A673 (cell line): ENCODE measurements around the gene BCAS1. TPM values are rescaled to one million over a fixed set of nuclear protein-coding genes. Genes with fewer than 3 reads are reported as not detected.

ENCODE experiments used
- BruUV-seq: library from RNA; stranded (reverse); fragments of 400-500 nt; replicated peaks from 2 replicates; lab custom pipeline; 2021; lab: Mats Ljungman, UMichigan
- CTCF ChIA-PET: fragments of 300-600 bp; sonication (Branson Sonifier 250); formaldehyde crosslinking; loops from one replicate; lab custom pipeline; 2022; ENCODE audit warnings: antibody characterized with exemption; lab: Charles Lee
- POLR2A ChIA-PET: fragments of 300-600 bp; sonication (Branson Sonifier 250); formaldehyde crosslinking; loops from one replicate; lab custom pipeline; 2022; ENCODE audit warnings: antibody characterized with exemption; ENCODE audit not compliant: low non-redundant PET; lab: Charles Lee
- DNase-seq: peaks from one replicate; pipeline ENCODE4 v3.0.0-alpha.2; 2015; ENCODE audit warnings: low spot score
- H3K27ac ChIP-seq: fragments of 200-600 bp; sonication (generic); 2 replicates; pipeline ENCODE4 v1.5.1; 2016; ENCODE audit warnings: mixed run types, low read depth, mild to moderate bottlenecking, mixed read lengths, antibody characterized with exemption, low read length; ENCODE audit not compliant: poor library complexity, severe bottlenecking
- H3K27me3 ChIP-seq: fragments of 200-600 bp; sonication (generic); replicated peaks from 2 replicates; pipeline ENCODE4 v1.6.1; 2017; ENCODE audit warnings: mixed run types, low read depth, mild to moderate bottlenecking, mixed read lengths, antibody characterized with exemption, low read length; ENCODE audit not compliant: insufficient read depth, poor library complexity
- H3K36me3 ChIP-seq: fragments of 200-600 bp; sonication (generic); 2 replicates; pipeline ENCODE4 v1.6.1; 2016; ENCODE audit warnings: mixed run types, mild to moderate bottlenecking, mixed read lengths, antibody characterized with exemption, low read length; ENCODE audit not compliant: insufficient read depth, poor library complexity, severe bottlenecking
- H3K4me1 ChIP-seq: fragments of 200-600 bp; sonication (generic); 2 replicates; pipeline ENCODE4 v1.6.1; 2017; ENCODE audit warnings: mixed run types, mild to moderate bottlenecking, mixed read lengths, antibody characterized with exemption, low read length; ENCODE audit not compliant: insufficient read depth, poor library complexity, severe bottlenecking
- H3K4me3 ChIP-seq: fragments of 200-600 bp; sonication (generic); 2 replicates; pipeline ENCODE4 v1.5.1; 2016; ENCODE audit warnings: low read depth, mixed run types, mild to moderate bottlenecking, mixed read lengths, low read length; ENCODE audit not compliant: poor library complexity, severe bottlenecking
- H3K9me3 ChIP-seq: fragments of 200-600 bp; sonication (generic); 2 replicates; pipeline ENCODE4 v1.6.1; 2016; ENCODE audit warnings: mixed run types, low read depth, mild to moderate bottlenecking, mixed read lengths, antibody characterized with exemption, low read length; ENCODE audit not compliant: poor library complexity, severe bottlenecking
- CTCF ChIP-seq: fragments of 300-800, 200-600 bp; sonication (generic); conservative IDR thresholded peaks from 2 replicates; pipeline ENCODE4 v1.5.1; 2017; ENCODE audit warnings: low read depth, mild to moderate bottlenecking, antibody characterized with exemption, low read length, moderate library complexity, mixed read lengths
- EZH2 ChIP-seq: fragments of 200-600 bp; sonication (generic); IDR thresholded peaks from 2 replicates; pipeline ENCODE4 v1.6.1; 2017; ENCODE audit warnings: borderline replicate concordance, low read depth, mild to moderate bottlenecking, mixed read lengths, antibody characterized with exemption, low read length; ENCODE audit not compliant: poor library complexity, severe bottlenecking
- intact Hi-C: fragments of 100-400 bp; cut with micrococcal nuclease; formaldehyde crosslinking; loops from one replicate; pipeline ENCODE4 v1.10.0; 2022; ENCODE audit not compliant: unreplicated experiment
- total RNA-seq: library from RNA; stranded (reverse); gene quantifications from 2 replicates; pipeline ENCODE4 v1.2.3, GENCODE V29; 2021

Gene BCAS1
- total RNA-seq, 1 experiment from 2014 or later, result 1.4 TPM

DNA sequence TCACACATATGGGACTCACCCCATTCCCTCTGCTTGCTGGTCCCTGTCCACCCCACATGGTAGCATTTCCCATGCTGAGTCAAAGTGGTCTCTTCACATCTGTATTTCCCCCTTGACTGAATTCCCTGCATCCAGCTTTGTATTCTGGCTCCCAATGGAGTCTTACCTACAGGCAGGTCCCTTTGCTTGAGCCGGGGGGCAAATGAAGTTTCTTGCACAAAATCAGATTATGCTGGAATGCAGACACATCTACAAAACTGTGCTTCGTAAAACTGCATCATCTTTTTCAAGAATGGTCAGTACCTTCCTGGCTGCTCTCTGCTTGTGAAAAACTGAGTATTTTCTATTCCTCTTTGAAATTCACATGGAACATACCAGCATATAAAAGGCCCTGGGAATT, 32.1 kb upstream of the BCAS1 start:
- CTCF ChIA-PET, result no interaction called here
- intact Hi-C loops, result no loop called here
- no peaks in the 10 kb centered on the region for H3K36me3 ChIP-seq
- POLR2A ChIA-PET, result no interaction called here
- no peak for TF ChIP-seq CTCF
- TF ChIP-seq EZH2, result no peak
- peaks cover 6% of the 10 kb centered on the region for H3K4me1 ChIP-seq
- no peaks in the 10 kb centered on the region for H3K9me3 ChIP-seq
- BruUV-seq, result no TSS peak
- no peak overlapping the region for H3K4me3 ChIP-seq
- DNase-seq, result no peak
- no peak overlapping the region for H3K27ac ChIP-seq
- no peaks in the 10 kb centered on the region for H3K27me3 ChIP-seq

GRCh38 chr20:54100563-54100962, 30.2 kb upstream of the BCAS1 start:
- no peak for DNase-seq
- POLR2A ChIA-PET, result no interaction called here

GRCh38 chr20:54099894-54100293, 29.5 kb upstream of the BCAS1 start:
- DNase-seq, result no peak
- no TSS peak for BruUV-seq
- Histone ChIP-seq H3K36me3 (no peaks in the 10 kb centered on the region), H3K4me1 (peaks cover 6% of the 10 kb centered on the region), H3K27ac (no peak overlapping the region), H3K27me3 (no peaks in the 10 kb centered on the region), H3K4me3 (no peak overlapping the region), H3K9me3 (no peaks in the 10 kb centered on the region)
- no peak for TF ChIP-seq CTCF
- no peak for TF ChIP-seq EZH2
- ChIA-PET POLR2A (no interaction called here), CTCF (no interaction called here)
- intact Hi-C loops, result no loop called here

More at GRCh38 chr20:54100563-54100962, 30.2 kb upstream of the BCAS1 start:
- H3K9me3 ChIP-seq, result no peaks in the 10 kb centered on the region
- no peaks in the 10 kb centered on the region for H3K36me3 ChIP-seq
- no peak for TF ChIP-seq EZH2
- TF ChIP-seq CTCF, result no peak
- peaks cover 6% of the 10 kb centered on the region for H3K4me1 ChIP-seq
- H3K27me3 ChIP-seq, result no peaks in the 10 kb centered on the region
- CTCF ChIA-PET, result no interaction called here
- no TSS peak for BruUV-seq
- no peak overlapping the region for H3K4me3 ChIP-seq
- H3K27ac ChIP-seq, result no peak overlapping the region
- intact Hi-C loops, result no loop called here
